ENCODE measurements around the gene NRGN.
"Not testable (repeated sequence)": the region's sequence is repeated elsewhere in the genome, so short reads cannot be mapped to it uniquely, and the experiment has no call there.

NRGN gene

DNA sequence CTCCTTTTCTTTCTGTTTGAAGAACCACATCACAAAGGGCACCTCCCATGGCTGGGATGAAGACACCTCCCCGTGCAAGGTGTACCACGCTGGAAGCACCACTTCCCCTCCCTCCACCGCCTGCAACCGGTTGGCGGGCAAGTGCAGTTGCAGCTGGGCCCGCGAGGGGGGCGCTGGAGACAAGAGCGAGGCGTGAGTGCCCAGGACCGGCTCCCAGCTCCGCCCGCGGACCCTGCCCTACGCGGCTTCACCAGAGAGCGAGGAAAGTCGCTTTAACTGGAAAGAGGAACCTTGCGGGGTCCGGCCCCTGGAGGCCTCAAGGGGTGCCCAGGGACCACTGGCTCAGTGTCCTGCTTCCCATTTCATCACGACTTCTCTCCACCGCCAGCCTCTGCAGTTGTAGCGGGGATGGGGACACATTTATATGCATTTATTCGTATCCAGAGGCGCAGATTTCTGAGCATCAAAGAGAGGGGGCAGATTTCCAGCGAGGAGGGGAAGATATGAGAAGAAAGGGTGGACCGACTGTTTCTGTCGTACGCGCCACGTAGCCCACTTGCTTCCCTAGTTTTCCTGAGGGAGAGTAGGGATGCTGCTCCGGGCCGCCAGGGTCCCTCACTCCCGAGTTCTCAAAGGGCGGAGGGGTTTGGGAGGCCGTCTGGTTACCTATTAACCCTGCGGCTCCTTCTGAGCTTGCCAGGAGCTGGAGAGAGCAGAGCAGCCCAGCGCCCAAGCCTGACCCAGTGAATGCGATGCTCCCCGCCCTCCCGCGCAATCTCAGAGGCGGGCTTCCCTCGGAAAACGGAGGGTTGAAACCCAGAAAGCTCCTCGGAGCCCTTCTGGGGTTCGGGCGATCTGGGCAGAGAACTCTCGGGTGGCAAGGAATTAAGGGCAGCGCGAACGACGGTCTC, 18.9 kb downstream of the NRGN start:
- peak; percentile 48 for DNase-seq

- DNase-seq = no peak
These were observed 19.8 kb downstream of the NRGN start for GRCh38 chr11:124759266-124760204.

DNA sequence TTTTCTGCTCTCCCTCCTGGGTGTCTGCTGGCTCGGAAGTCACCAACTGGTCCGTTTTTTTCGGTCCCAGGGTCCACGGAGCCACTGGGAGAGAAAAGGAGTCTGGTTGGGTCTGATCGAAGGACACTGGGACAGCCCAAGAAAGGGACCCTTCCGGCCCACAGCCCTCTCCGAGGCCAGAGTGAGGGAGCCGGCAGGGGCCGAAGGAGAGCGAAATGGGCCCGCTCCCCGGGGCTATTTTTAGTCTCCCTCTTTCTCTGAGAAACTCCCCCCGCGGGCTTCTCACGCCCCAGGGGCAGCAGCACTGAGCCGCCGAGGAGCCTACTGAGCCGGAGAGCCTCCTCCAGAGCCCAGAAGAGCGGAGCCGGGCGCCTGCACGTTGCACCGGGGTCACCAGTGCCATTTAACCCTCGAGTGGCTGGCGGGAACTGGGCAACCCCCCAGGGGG, 20.5 kb downstream of the NRGN start:
- DNase-seq = no peak

- DNase-seq = no peak
These were observed 21.1 kb downstream of the NRGN start for GRCh38 chr11:124760806-124761205.

DNA sequence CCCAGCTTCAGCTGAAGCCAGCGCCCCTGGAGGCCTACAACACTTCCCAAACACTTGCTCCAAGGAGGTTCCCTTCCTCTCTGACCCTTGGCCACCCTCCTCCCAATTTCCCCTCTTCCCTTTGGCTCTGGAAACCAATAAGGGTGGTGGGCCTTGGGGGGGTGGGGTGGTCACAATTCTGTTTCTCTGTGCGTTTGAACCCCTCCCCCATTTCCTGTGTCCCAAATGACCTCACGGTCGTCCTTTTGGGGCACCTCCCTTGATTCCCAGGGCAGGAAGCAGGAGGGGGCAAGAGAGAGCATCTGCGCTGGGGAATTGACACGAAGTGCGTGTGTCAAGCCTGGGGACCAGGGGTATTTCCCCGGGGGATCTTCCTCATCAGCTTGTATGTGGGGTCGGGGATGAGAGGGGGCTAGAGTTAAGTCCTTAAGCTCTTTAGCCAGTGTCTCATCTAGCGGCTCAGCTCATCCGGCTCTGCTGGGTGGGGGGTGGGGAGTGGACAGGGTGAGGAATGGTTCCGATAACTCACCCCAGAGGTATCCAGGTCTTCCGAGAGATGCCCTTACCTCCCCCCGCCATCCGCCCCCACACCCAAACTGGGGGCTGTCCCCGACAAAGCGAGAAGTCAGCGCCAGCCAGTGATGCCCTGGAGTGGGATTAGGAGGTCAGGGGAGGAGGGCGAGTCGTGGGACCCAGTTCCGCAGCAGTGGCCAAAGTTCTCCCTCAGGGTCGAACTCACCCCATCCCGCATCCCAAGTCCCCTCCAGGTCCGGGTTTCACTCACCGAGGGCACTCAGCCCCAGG, 21.8 kb downstream of the NRGN start:
- DNase-seq = no peak

DNA sequence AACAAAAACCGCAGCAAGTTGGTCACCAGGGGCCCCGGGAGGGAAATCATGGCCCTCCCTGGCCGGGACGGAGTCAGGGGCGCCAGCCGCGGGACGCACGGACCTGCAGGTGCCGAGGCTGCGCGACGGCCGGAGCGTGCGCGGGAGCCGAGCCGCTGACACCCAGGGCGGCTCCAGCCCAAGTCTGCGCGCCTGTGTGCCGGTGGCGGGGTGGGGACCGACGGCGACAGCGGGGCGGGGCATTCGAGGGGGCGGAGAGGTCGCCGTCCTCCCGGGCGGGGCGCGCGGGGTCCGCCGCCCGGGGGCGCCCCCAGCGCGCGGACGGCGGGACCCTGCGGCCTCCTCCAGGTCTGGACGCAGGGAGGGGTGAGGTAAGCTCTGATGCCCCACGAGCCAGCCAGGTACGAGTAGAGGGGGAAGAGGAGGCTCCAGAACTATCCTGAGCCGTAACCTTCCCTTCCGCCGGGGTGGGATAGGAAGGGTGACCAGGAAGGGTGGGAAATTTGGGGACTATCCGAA, 22.4 kb downstream of the NRGN start, which contains the start of gene ESAM:
Gene ESAM, minus strand, starts transcription at position 186 of the 519 bp plus-strand sequence. Its CDS starts 136 bp downstream, at position 50.
- DNase-seq = no peak

DNA sequence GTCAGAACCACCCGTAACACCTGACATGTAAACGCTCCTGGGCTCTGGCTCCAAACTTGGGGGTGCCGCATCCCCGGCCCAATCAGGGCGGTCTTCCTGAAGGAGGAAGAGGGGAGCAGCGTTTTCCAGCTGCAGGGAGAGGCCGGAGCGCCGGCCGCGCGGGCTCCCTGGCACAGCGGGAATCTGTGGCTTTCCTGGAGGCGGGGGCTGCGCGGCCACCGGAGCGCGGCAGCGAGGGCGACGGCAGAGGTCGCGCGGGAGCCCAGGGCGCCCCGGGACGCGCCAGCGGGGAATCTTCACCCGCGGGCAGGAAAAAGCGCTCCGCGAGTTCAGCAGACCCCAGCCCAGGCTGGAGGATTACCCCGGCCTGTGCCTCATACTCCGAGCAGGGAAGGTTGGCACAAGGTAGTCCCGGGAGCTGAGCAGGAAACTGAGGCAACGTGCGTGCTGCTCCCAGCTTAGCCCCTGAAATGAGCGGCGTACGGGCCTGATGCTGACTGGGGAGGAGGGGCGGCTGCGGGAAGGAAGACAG, 22.9 kb downstream of the NRGN start:
- no peak for DNase-seq

GRCh38 chr11:124763156-124763947, 23.6 kb downstream of the NRGN start:
- peak; percentile 50 for DNase-seq

- no peak for DNase-seq
These were observed 26.4 kb downstream of the NRGN start for GRCh38 chr11:124766156-124766555.

- DNase-seq = no peak
These were observed 29.2 kb downstream of the NRGN start for GRCh38 chr11:124768914-124769313.

GRCh38 chr11:124769806-124770774, 30.3 kb downstream of the NRGN start:
- DNase-seq = peak; percentile 44

GRCh38 chr11:124770959-124771358, 31.2 kb downstream of the NRGN start:
- DNase-seq = not testable (repeated sequence)

DNA sequence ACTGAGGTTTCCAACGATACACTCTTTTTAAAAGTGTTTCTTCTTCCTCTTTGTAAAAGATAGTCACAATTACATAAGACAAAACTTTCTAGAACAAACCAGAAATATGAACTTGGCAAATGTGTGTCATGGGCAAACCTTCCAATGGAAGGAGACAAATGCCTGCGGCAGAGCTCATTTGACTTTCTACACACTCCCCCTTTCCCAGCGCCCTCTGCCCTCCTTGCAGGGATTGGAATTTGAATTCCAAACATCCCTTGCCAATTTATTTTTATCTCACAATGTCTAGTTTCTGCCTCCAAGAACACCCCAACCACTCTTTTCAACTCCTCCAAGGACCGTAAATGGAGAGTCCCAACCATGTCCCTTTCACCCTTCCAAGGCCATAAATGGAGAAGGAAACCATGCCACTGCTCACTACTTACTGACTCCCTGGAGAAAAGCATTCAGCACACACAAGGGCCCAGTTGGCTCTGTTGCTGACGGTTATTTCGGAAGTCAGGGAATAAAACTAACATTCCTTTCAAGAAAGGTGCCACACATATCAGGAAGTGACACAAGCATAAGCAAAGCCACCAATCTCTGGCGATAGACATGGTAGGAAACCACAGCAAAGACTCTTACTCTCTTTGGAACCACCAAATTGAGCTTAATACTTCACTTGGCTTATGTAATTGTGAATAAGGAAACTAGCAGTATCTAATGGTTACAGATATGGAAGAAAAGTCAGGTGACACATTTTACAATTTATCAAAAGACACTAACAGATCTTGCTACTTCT, 37.3 kb downstream of the NRGN start:
- DNase-seq = no peak

DNA sequence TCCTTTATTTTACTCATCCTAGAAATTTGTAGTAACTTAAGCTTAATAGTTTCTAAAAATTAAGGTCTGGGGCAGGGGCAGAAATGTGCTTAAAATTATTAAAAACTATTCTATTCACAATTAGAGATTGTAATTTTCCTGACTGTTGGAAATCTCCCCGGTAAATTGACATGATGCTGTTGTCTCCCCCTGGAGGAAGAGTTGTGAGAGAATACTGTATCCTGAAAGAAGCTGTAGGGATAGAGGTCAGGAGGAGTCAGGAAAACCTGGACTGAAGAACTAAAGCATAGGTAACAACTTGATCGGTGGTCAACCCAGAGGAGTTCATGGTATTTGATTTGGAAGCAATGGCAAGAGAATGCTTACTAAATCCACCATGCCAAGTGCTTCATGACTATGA, 38.5 kb downstream of the NRGN start:
- no peak for DNase-seq

- DNase-seq = no peak
These were observed 39.8 kb downstream of the NRGN start for GRCh38 chr11:124779568-124779967.

DNA sequence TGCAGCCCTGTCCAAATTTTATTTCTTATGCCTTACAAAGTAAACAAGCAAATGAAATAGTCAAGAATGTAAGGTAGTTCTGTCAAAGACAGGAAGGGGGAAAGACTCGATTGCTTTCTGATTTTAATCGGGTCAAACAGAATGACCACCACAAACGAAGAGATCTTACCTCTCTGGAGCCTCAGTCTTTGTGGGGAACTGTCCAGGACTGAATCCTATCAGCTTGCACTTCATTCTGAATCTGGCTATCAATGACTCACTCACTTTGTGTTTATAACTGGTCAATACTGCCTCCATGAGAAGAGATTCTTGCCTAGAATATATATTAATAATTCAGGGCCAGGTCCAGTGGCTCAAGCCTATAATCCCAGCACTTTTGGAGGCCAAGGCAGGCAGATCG, 43.3 kb downstream of the NRGN start:
- no peak for DNase-seq

GRCh38 chr11:124784051-124784450, 44.3 kb downstream of the NRGN start:
- no peak for DNase-seq

DNA sequence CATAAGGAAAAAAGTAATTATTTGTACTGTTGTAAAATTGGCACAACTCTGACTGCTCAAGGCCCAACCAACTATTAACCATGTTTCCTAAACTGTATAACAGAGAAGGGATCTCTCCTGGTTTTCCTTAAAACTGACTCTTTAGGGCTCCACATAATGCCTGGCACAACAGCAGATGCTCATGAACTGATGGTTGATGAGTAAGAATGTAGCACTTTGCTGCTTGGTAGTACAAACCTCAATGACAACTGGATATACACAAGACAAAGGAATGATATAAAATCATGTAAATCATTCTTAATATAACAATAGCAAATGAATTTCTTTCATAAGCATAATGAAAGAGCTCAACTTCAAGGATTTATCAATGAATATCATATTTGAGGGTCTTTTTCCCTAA, 48.8 kb downstream of the NRGN start:
- DNase-seq = no peak
